SK-N-MC (cell line): ENCODE measurements around the gene HACD1.
"Not testable (repeated sequence)": the region's sequence is repeated elsewhere in the genome, so short reads cannot be mapped to it uniquely, and the experiment has no call there.

ENCODE experiments used
- EZH2 ChIP-seq: fragments of 200-600 bp; sonication (generic); IDR thresholded peaks from one replicate; pipeline ENCODE4 v1.6.1; 2017; ENCODE audit warnings: antibody characterized with exemption
- POLR2AphosphoS5 ChIP-seq: IDR thresholded peaks from 2 replicates; pipeline ENCODE4 v1.6.1; 2012; ENCODE audit warnings: mild to moderate bottlenecking, low read depth, low read length, borderline replicate concordance

GRCh38 chr10:17589316-17589715 is 27.9 kb downstream of the HACD1 start:
- not testable (repeated sequence) for TF ChIP-seq EZH2, POLR2AphosphoS5
